SHP77 treated with DMSO at 0.1 percent for 48 hours (cell line): ENCODE data around the gene A2M.

Experiments used
- DNase-seq: peaks from one replicate; lab custom pipeline; 2025; lab: John Stamatoyannopoulos, UW

Gene A2M

DNA sequence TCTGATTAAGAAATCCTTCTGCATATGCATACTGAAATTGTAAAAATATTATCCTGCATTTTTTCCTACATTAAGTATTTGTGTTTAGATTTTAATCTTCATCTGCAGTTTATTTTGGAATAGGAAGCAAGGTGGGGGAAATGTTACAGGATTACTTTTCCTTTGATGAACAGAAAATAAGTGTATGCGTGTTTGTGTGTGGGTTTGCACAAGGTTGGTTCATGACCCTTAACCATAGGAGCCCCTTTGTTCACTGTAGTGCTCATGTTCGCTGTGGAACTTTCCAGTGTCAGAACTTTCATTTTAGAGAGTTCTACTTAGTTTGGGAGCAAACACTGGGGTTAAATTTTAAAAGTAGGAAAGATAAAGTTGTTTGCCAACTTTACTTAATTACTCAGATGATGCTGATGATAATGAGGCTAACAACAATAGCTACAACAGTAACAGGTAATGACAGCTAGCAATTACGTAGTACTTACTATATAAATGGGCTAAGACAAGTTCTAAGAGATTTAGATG lies 6.4 kb upstream of the A2M start:
- DNase-seq = no peak

DNA sequence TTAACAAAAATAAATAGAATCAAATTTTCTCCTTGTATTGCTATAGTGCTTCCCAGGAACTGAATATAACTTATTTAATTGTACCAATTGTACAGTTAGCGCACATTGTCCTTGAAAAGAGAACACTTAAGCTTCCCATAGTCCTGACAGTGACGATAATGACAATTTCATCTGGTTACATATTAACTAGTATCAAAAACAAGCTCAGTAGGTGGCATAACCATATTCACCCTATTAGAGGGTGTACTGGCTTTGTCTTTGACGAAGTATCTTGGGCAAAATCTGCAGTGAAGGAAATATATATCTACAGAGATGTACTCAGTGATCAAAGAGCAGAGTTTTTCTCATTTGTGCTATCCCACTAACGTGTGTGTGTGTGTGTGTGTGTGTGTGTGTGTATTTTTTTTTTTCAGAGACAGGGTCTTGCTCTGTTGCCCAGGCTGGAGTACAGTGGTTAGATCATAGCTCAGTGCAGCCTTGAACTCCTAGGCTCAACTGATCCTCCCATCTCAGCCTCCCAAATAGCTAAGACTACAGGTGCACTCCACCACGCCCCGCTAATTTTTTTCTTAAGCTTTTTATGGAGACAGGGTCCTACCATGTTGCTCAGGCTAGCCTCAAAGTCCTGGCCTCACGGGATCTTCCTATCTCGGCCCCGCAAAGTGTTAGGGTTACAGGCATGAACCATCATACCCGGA lies 4.9 kb upstream of the A2M start:
- DNase-seq = no peak

DNA sequence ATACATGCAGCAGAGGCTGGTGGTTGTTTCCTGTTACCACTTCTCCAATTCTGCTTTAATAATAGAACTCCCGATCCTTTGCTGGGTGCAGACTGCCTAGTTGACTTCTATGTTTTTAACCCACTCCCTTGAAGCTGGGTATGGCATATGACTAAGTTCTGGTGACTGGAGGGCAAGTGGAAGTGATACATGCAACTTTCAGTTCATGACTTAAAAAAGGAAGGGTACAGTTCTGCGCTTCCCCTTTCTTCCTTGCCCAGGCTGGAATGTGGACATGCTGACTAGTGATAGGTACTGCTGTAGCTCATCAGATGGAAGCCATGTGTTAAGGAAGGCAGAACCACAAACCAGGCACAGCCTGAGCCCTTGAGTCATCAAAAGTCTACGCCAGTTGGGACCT lies 2.4 kb upstream of the A2M start:
- no peak for DNase-seq

DNA sequence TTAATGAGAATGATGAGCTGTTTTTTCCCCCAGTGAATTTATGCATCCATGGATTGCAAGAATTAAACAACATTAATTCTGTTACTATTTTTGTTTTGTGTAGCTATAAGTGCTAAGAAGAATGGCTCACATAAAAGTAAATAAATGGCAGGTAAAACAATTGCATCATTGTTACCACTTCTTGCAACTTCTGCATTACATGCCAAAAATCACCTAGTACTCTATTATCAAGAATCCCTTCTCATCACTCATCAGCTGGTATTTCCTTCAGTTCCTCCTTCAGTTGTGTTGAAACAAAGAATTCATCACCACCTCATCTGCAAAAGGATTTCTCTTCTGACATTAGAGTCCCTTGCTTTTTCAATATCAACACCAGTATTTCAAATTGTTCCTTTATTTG lies 773 bp downstream of the A2M start:
- no peak for DNase-seq

DNA sequence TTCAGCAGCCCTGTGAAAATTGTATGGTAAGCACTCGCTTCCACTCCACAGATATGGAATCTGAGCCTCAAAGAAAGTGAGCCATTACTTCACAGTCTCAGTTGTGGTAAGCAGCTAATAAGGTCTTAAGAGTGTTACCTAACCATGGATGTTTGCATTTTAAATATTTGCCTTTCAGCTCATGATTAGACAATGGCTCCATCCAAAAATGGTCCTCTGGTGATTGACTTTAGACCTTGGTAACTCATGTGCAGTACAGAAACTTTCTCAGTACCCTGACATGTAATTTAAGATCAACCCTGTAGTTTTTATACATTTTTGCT lies 1.8 kb downstream of the A2M start:
- DNase-seq = no peak

DNA sequence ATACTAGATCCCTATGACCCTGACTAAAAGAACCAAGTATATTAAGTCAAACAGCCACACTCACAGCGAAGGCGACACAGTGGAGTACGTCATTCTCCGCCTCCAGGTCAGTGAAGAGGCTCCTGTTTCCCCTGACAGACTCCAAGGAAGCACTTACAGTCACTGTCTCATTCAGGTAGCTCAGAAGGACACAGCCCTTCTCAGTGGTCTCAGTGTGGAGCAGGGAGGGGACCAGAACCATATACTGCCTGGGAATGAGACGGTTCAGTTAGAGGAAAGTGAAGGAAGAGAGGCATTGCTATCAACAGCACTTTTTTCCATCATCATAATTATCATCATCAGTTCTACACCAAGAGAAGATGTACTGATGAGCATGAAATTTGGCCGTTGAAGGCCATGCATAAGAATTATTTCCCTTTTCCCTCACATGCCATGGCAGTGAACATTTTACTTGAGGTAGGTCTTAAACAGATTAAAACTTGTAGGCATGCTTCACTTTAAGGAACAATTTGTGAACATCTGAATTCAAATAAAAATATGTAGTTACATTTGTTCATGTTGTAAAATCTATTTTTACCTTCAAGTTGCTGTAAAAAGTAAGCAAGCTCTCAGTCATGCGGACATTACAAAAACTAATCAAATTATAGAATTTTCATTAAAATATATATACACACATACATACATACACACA lies 2.3 kb downstream of the A2M start:
- DNase-seq = no peak

DNA sequence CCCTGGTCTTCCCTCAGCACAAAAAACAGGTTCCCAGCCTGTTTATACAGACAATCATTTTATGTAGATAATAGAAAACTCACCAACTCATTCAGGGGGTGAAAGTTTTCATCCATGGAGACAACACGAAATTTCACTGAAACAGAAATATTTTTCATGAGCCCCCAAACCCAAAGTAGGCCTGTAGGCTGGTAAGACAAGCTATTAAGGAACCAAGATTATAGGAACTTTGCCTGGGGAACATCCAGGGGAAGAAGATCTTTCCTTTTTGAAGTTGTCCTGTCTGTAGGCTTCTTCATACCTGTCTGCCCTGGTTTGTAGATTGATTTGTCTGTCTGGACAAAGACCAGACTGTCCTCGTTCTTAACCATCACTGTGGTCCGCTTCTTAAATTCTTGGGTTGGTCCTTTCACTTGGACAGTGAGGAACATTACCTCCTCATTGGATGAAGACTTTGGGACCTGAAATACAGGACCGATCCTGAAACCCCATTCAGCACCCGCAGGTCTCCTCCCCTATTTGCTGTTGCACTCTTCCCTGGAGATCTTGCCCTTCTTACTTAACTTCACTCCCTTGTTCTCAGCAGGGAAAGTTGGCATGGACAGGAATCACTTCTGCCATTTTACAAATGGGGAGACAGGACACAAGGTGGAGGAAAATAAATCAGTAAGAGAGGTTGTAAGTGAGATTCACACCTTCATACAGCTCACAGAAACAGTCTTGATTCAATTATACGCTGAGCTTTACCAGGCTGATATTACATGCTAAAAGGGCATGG lies 3.5 kb downstream of the A2M start:
- no peak for DNase-seq

DNA sequence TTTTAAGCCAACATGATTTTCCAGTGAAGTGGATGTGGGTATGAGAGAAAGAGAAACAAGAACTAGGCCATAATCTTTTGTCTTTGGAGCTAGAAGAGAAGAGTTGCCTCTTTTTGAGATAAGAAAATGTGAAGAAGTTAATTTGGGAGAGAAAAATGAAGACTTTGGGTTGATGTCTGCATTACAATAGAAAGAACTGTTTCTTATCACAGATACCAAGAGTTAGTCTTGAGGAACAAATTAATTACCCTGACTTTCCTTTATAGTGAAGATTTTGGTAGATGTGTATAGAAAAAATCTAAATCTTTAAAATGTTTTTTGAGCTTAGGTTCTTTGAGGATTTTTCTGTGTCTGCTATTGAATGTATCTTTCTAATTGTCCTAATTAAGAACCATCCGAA lies 4.2 kb downstream of the A2M start:
- DNase-seq = no peak

DNA sequence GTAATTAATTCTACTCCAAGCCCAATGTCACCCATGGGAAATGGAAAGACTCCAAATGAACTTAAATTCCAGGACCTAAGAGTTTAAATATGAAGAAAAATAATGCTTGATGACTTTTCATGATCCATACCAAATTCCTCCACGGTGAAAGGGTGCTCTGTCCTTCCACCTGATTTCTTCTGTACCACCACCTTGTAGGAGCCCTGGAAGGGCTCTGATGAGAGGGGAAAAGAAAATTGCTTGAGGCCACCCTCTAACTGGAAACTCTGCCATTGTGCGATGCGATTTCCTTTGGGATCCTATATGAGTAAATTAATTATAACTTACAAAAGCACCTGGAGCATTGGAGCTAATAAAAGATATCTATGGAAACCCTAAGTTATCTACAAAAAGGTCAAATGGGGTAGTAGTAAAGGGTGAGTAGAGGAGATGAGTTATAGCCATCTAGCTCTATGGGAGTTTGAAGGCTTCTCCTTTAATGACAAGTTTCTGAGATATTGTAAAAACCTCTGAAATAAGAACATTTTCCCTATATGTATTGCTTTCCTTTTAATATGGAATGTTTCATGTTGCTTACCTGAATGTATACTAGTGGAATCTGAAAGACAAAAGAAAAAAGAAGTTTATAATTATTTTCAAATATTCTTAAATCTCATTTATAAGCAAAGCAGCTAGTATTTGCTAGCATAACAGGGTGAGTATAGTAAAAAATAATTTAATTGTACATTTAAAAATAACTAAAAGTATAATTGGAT lies 5.8 kb downstream of the A2M start:
- no peak for DNase-seq

DNA sequence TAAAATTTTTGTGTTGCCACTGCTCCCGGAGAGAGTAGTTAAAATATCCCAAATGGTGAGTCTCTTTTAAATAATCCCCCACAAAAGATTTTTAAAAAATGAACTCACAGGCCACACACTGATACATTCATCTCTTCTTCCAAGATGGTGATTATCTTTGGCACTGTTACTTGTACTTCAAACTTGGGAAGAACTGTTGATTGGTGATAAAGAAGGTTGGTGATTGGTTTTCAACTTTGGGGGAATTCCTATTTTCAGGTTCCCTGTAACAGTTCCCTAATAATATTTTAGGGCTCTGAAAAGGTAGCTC lies 6.6 kb downstream of the A2M start:
- DNase-seq = no peak

DNA sequence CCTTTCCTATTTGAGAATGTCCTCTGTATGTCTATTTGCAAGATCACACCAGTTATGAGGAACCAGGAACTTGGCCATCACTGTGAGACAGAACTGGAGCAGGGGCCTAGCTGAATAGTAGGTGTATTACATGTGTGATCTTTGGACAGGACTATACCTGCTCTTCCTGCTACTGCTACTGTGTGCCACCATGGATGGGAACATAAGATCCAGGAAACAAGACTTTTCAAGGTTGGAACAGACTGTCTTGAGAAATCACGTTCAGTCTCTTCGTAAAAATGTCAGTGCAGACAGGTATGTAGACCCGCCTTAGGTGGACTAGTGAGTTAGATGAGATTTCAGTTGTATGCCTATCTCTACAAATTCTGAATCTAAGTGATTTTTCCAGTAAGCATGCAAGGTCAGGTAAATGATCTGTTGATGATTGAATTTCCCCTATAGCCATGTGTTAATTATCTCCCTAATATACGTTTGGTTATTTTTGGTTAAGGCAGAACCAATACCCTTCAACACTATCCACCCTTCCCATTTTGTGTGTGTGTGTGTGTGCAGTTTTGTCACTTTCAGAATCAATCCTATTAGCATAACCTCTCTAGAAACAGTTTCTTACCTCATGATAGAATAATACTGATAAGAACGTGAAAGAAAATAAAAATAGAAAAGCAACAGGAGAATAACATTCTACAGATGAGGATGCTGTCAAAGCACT lies 7.1 kb downstream of the A2M start:
- no peak for DNase-seq

DNA sequence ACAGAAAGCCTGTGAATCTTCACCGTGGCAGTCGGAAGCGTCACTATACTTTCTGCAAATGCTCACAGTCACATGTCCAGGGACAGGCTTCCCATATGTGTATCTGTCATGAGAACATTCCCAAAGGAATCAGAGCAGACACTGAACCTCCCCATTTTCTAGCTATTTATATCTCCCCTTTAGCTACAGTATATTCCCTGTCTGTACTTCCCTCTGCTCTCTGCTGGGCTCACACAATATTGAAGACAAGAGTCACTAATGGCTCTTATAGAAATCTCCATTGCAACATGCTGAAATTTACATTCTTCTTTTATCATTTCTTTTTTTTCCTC lies 8.2 kb downstream of the A2M start:
- DNase-seq = no peak

DNA sequence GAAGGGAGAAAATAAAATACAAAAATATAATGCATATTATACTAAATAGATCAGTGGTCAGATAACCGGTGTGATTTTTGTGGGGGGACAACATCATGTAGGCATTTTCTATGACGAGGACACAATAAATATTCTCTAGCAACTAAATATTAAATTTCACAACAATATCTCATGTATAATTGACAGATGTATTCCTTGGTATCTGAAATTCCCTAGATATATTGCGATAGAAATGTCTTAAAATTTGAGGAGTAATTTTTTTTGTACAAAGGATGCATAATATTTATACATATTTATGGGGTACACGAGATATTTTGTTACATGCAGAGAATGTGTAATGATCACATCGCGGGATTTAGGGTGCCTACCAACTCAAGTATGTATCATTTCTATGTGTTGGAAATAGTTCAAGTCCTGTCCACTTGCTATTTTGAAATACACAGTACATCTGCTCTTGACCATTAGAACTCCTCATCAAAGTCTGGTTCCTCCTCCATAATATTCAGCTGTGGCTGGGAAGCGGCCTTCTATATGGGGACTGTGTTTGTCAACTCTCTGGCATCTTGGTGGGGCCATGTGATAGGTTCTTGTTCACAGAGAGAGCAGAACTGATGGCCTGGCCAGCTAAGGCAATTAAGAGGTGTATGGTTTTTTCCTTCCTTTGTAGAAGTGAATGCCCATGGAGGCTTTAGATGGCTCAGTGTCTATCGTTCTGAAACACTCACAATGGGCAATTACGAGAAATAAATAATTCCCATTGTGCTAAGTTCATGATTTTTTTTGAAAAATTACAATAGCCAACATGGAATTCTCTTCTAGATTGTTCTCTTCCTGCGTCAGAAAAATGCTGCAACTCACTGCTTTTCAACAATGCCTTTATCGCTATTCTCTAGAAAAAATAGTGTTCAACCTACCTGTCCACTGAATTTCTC lies 8.8 kb downstream of the A2M start:
- DNase-seq = no peak

DNA sequence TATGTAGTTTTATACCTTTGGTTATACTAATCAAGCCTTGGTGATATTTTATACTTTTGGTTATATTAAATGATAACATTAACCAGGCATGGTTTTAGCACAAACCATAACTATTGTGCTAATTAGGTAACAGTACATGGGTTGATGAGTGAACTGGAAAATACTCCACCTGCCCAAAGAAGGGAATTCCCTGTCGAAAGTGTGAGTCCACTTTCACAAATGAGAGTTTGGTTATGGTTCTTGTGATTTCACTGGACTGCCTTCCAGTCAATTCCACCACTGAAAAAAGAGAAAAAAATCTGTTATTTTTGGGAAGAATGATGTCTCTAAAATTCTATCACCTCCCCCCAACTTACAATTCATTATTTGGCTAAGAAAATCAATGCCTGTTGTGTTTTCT lies 9.7 kb downstream of the A2M start:
- DNase-seq = no peak

DNA sequence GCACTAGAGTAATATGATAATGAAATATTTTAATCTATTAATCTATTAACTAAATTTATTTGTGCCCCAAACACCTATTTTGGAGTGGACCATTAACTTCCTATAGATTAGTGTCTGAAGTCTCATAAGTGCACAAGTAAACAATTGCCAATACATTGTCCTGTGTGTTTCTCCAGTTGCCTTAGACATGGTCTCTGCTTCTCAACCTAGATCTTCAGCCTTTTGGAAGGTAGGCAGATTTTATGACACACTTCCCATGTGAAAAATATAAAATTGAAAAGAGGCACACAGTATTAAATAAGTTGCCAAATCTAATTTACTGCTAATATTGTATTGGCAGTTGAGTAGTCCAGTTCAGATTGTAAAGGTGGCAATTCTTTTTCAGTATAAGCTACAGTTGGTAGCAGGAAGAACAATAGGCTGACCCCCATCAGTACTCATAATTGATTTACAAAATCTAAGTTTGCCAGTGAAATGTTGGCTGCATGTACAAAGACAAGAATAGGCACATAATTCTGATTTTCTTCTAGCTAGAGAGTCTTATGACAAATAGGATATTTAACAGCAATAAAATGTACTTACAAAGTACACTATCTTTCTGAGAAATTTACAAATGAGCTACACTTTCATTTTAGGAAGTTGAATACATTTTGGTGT lies 10.8 kb downstream of the A2M start:
- DNase-seq = no peak

DNA sequence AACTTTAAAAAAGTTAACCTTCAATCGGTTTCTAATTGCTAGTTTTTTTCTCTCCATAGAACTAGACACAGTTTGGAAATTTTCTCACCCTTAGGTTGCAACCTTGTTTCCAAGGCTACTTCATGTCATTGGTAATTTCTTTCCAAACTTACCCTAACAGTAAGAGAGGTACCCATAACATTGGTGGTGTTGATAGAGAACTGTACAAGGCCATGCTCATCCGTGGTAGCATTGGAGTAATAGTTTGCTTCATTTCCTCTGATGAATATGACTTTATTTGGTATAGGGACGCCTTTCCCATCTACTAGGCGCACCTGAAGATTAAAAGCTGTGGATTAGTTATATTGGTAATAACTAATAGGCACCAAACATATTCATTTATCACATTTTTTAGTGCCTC lies 11.6 kb downstream of the A2M start:
- DNase-seq = no peak

DNA sequence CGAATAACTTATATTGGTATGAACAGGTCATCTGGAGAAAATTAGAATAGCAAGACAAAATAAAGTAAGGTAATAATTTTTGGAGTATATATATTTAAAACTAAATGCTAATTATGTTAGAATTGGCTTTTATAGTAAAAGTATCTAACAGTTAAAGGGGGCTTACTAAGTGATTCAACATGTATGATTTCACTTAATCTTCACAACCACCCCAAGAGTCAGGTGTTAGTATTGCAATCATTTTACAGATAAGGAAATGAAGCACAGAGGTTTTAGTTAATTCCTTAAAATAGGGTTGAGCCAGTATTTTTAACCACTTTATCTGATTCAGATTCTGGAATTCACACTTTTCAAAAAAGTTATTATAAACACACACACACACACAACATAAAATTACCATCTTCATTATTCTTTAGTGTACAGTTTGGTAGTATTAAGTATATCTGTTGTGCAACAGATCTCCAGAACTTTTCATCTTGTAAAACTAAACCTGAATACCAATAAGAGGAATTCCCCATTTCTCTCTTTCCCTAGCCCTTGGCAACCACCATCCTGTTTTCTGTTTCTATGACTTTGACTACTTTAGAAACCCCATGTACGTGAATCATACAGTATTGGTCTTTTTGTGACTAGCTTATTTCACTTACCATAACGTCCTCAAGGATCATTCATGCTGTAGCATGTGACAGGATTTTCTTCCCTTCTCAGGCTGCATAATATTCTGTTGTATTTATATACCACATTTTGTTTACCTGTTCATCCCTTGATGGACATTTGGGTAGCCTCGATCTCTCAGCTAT lies 12.5 kb downstream of the A2M start:
- DNase-seq = no peak

DNA sequence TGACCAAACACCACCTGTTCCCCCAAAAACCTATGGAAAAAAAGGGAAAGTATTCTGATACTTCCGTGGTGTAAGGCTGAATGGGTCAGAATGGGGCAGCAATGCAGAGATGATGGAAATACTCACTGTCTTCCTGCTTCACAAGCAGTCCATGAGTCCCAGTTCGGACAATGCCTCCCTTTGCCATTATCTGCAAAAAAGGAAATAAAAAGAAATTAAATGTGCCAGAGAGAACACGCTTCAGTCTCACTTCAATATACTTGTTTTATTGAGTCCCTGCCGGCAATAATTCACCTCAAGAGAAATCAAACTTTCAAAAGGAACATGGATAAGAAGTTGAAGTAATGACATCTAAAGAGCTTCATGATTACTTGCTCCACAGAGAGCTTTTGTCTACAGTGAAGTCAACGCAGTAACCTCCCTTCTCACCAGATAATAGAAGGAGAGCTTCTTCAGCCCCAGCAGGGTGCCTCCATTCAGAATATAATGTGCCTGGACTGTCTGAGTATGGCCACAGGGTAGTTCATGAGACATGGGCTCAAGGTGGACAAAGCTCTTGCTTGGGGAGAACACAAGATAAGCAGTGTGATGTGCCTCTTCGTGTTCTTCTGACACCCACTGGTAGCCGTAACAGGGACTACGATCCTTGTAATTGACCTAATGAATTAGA lies 14.6 kb downstream of the A2M start:
- no peak for DNase-seq

DNA sequence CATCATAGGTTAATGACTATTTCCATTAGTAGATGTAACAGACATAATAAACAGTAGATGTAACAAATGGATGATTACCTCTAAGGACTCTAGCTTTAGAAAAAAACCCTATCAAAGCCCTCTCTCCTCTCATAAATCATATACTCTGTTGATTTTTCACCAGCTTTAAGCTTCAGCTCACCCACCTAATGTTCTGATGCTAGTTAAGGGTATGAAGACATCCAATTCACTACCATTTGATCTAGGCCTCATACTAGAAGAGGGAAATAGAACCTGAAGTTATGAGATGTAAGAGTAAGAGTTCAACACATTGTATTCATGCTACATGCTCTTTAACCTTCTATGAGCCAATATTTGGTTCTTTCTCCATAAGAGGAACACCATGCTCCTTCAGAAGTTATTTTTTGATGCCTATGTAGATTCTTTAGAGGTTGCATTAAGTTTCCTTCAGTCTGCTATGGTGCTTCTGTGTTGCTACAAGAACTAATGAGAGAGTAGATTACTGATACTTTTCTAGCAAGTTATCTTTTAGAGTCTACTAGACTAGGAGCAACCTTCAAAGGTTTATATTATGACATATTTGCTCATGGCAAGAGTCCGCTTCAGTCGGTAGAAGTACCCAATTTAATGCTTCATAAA lies 16.0 kb downstream of the A2M start:
- DNase-seq = no peak
